GM12878 (cell line): Measurements from ENCODE around the gene CDC25C. TPM values are rescaled to one million over a fixed set of nuclear protein-coding genes. Genes with fewer than 3 reads are reported as not detected.
"Not testable (repeated sequence)": the region's sequence is repeated elsewhere in the genome, so short reads cannot be mapped to it uniquely, and the experiment has no call there.

Experiments used
- ATAC-seq: fragments of 200-7000 bp; cut with Tn5 transposase; 3 replicates; pipeline ENCODE4 v1.9.1; 2020; ENCODE audit warnings: mild to moderate bottlenecking, moderate library complexity
- BruUV-seq: library from RNA; stranded (reverse); fragments of 400-500 nt; replicated peaks from 2 replicates; lab custom pipeline; 2021; lab: Mats Ljungman, UMichigan
- CTCF ChIA-PET: fragments of 300-600 bp; sonication (Branson Sonifier 250); formaldehyde crosslinking; extraction: SDS; loops from one replicate; lab custom pipeline; 2021; ENCODE audit warnings: inconsistent platforms; lab: Yijun Ruan, JAX
- POLR2A ChIA-PET: fragments of 350-600 bp; formaldehyde crosslinking; extraction: SDS; loops from one replicate; lab custom pipeline; 2021; ENCODE audit warnings: inconsistent platforms; lab: Charles Lee
- RAD21 ChIA-PET: fragments of 300-600 bp; sonication (Branson Sonifier 250); formaldehyde crosslinking; loops from one replicate; lab custom pipeline; 2023; ENCODE audit warnings: antibody characterized with exemption; ENCODE audit not compliant: unreplicated experiment; lab: Charles Lee
- SMC1A ChIA-PET: fragments of 300-600 bp; sonication (Branson Sonifier 250); formaldehyde crosslinking; loops from one replicate; lab custom pipeline; 2023; ENCODE audit not compliant: unreplicated experiment, uncharacterized antibody; lab: Charles Lee
- DNase-seq: peaks from one replicate; pipeline ENCODE4 v3.0.0-alpha.2; 2011; ENCODE audit warnings: low read depth, low spot score
- FAIRE-seq: peaks from 3 replicates; lab custom pipeline; 2011; peaks lifted over from hg19 to GRCh38; lab: Jason Lieb, UNC
- H2AFZ ChIP-seq: 2 replicates; pipeline ENCODE4 v1.6.0; 2011; ENCODE audit warnings: low read depth, low read length, control low read depth; ENCODE audit not compliant: control insufficient read depth
- H3K27ac ChIP-seq: 2 replicates; pipeline ENCODE4 v1.5.1; 2011; ENCODE audit warnings: control low read depth; ENCODE audit not compliant: control insufficient read depth, insufficient read depth
- H3K27me3 ChIP-seq, 2 experiments: replicated peaks in 1 of 2; 2 replicates each; pipeline versions ENCODE4 v1.6.0 to v1.6.1; 2011; ENCODE audit warnings: low read length in 1 of 2; ENCODE audit not compliant: control insufficient read depth in 2 of 2, insufficient read depth in 2 of 2
- H3K36me3 ChIP-seq, 2 experiments: 2 replicates each; pipeline ENCODE4 v1.5.1; 2011; ENCODE audit warnings: low read length in 1 of 2; ENCODE audit not compliant: control insufficient read depth in 2 of 2, insufficient read depth in 2 of 2
- H3K4me1 ChIP-seq: 2 replicates; pipeline ENCODE4 v1.6.1; 2011; ENCODE audit warnings: mild to moderate bottlenecking, low read length, moderate library complexity, mixed read lengths; ENCODE audit not compliant: control insufficient read depth, insufficient read depth
- H3K4me2 ChIP-seq: 2 replicates; pipeline ENCODE4 v1.6.0; 2011; ENCODE audit warnings: control low read depth; ENCODE audit not compliant: control insufficient read depth, insufficient read depth
- H3K4me3 ChIP-seq: fragments of 200-600 bp; sonication (generic); 2 replicates; pipeline ENCODE4 v1.5.1; 2016
- H3K79me2 ChIP-seq: 2 replicates; pipeline ENCODE4 v1.6.0; 2011; ENCODE audit warnings: low read length; ENCODE audit not compliant: control insufficient read depth, insufficient read depth
- H3K9ac ChIP-seq: 2 replicates; pipeline ENCODE4 v1.8.0; 2011; ENCODE audit warnings: low read length, control low read depth, mixed read lengths; ENCODE audit not compliant: control insufficient read depth, insufficient read depth
- H3K9me3 ChIP-seq: replicated peaks from 3 replicates; pipeline ENCODE4 v1.5.1; 2011; ENCODE audit warnings: mild to moderate bottlenecking, low read length; ENCODE audit not compliant: control insufficient read depth, insufficient read depth
- H4K20me1 ChIP-seq: 2 replicates; pipeline ENCODE4 v1.6.0; 2011; ENCODE audit not compliant: control insufficient read depth, insufficient read depth
- CUX1 ChIP-seq: IDR thresholded peaks from 2 replicates; pipeline ENCODE4 v1.6.1; 2012; ENCODE audit warnings: improper control_type of control experiment, low read depth, low read length; ENCODE audit not compliant: insufficient replicate concordance
- EZH2 ChIP-seq: IDR thresholded peaks from 2 replicates; pipeline ENCODE4 v1.6.1; 2012; ENCODE audit warnings: low read depth, mild to moderate bottlenecking, control low read depth, inconsistent platforms, low read length, borderline replicate concordance; ENCODE audit not compliant: control insufficient read depth
- IKZF1 ChIP-seq: fragments of 450-650 bp; conservative IDR thresholded peaks from 2 replicates; pipeline ENCODE4 v1.6.1; 2017; ENCODE audit warnings: antibody characterized with exemption, mild to moderate bottlenecking
- WGBS: methylation state at CpG from one replicate; pipeline ENCODE4 v1.1.6; 2016; ENCODE audit warnings: low lambda C conversion rate; ENCODE audit not compliant: insufficient replicate concordance, insufficient coverage; ENCODE audit errors: missing lambda C conversion rate; 5-methylcytosine and 5-hydroxymethylcytosine counted together
- in situ Hi-C: fragments of 300-500 bp; cut with MboI; formaldehyde crosslinking; loops from 9 replicates; pipeline ENCODE4 v1.14.3; 2018; ENCODE audit warnings: mixed read lengths
- intact Hi-C: fragments of 100-400 bp; cut with micrococcal nuclease; formaldehyde crosslinking; loops from one replicate; pipeline ENCODE4 v1.14.2; 2022; ENCODE audit not compliant: unreplicated experiment
- polyA plus RNA-seq, 11 experiments: library from polyadenylated mRNA; depleted of rRNA in 4 of 11; unstranded in 6 of 11; stranded (reverse) in 5 of 11; fragments of >200 nt; fragmentation: Nextera tagmentation in 4 of 11; fragmentation: Illumina TruSeq in 1 of 11; extraction: Ambion mirVana in 4 of 11; extraction: Trizol in 1 of 11; gene quantifications; 1 replicate in 1 of 11; 2 replicates in 10 of 11; pipeline versions ENCODE4 v1.2.1 to v1.2.3, GENCODE V29; 2011 to 2016; ENCODE audit warnings: inconsistent platforms in 2 of 11, missing spikeins in 2 of 11, low read depth in 1 of 11
- total RNA-seq, 4 experiments: library from RNA; depleted of rRNA in 3 of 4; stranded (reverse); fragments of >200 nt in 3 of 4; fragmentation: Illumina TruSeq in 1 of 4; extraction: Trizol in 1 of 4; gene quantifications; 2 replicates each; pipeline versions ENCODE4 v1.2.1 to v1.2.3, GENCODE V29; 2013 to 2021

Gene CDC25C
- total and polyA plus RNA-seq, 10 of the 15 experiments (the other 5 are each of a cell fraction or from before 2014, with no cell fraction given): 9.2 to 30.7 (median 14.9) TPM

GRCh38 chr5:138252944-138253343, 78.7 kb downstream of the CDC25C start:
- Histone ChIP-seq H3K4me1 (peaks cover 4% of the 10 kb centered on the region), H3K27ac (no peak overlapping the region), H3K4me2 (no peak overlapping the region), H2AFZ (peak overlapping the region; percentile 10; the same call in 1 of the 2 replicates)
- no peak for FAIRE-seq
- WGBS: 0% methylated on average over 3 of the region's 3 CpGs
- in situ Hi-C loops: no loop called here
- 0 out of 2 replicates have a peak, but pooled peaks have one; percentile 24 for TF ChIP-seq IKZF1
- TF ChIP-seq EZH2: no peak
- TF ChIP-seq CUX1: no peak
- TF ChIP-seq, all 136 proteins: peak for 1
- Histone ChIP-seq H3K4me3 (no peak overlapping the region), H3K36me3 (no peaks in the 10 kb centered on the region), H3K9me3 (no peaks in the 10 kb centered on the region), H4K20me1 (no peaks in the 10 kb centered on the region), H3K27me3 (no peaks in the 10 kb centered on the region), H3K9ac (no peak overlapping the region), H3K79me2 (no peaks in the 10 kb centered on the region)
- SMC1A ChIA-PET: interaction anchor here (1.0 to 1.1 kb wide), 2 partner anchors 10 to 160 kb away, joined by 4 read pairs; no protein-coding TSS in a partner anchor
- POLR2A ChIA-PET: interaction anchor here (1.6 kb wide), 1 partner anchor 85 kb away, joined by 3 read pairs; the partner anchor contains the start of gene FAM53C
- intact Hi-C loops: no loop called here
- no peak for DNase-seq
- no TSS peak for BruUV-seq
- CTCF ChIA-PET: interaction anchor here (0.8 kb wide), 1 partner anchor 251 kb away, joined by 3 read pairs; no protein-coding TSS in a partner anchor
- peak; percentile 87 for ATAC-seq
- RAD21 ChIA-PET: interaction anchor here (0.6 kb wide), 1 partner anchor 65 kb away, joined by 3 read pairs; no protein-coding TSS in a partner anchor

GRCh38 chr5:138247800-138248199, 83.8 kb downstream of the CDC25C start:
- in situ Hi-C loops, H3K4me2 ChIP-seq, RAD21 ChIA-PET, H3K9ac ChIP-seq, BruUV-seq, intact Hi-C loops, H3K4me1 ChIP-seq, H4K20me1 ChIP-seq, H3K4me3 ChIP-seq, SMC1A ChIA-PET, FAIRE-seq, H3K27ac ChIP-seq, H3K36me3 ChIP-seq, ATAC-seq, H2AFZ ChIP-seq, H3K9me3 ChIP-seq, DNase-seq, H3K27me3 ChIP-seq, H3K79me2 ChIP-seq, POLR2A ChIA-PET, CTCF ChIA-PET: not testable (repeated sequence)
- WGBS: 70% methylated on average over 2 of the region's 2 CpGs
